Ishikawa (cell line): Measurements from ENCODE around the gene SCP2D1.

Source experiments
- CREB1 ChIP-seq: IDR thresholded peaks from 2 replicates; pipeline ENCODE4 v1.6.1; 2012; ENCODE audit warnings: low read depth
- EGR1 ChIP-seq: IDR thresholded peaks from 2 replicates; pipeline ENCODE4 v1.6.1; 2012
- EP300 ChIP-seq: IDR thresholded peaks from 2 replicates; pipeline ENCODE4 v1.6.1; 2012; ENCODE audit warnings: borderline replicate concordance
- FOXM1 ChIP-seq: IDR thresholded peaks from 2 replicates; pipeline ENCODE4 v1.6.1; 2012; ENCODE audit warnings: low read depth, borderline replicate concordance
- MAX ChIP-seq: IDR thresholded peaks from 2 replicates; pipeline ENCODE4 v1.6.1; 2012
- RAD21 ChIP-seq: IDR thresholded peaks from 2 replicates; pipeline ENCODE4 v1.6.1; 2012; ENCODE audit warnings: low read depth
- REST ChIP-seq: IDR thresholded peaks from 2 replicates; pipeline ENCODE4 v1.6.1; 2012; ENCODE audit warnings: low read depth, mild to moderate bottlenecking
- TAF1 ChIP-seq: IDR thresholded peaks from 2 replicates; pipeline ENCODE4 v1.6.1; 2012; ENCODE audit warnings: low read depth, mild to moderate bottlenecking
- YY1 ChIP-seq: IDR thresholded peaks from 2 replicates; pipeline ENCODE4 v1.6.1; 2012; ENCODE audit warnings: low read depth
- ZBTB7A ChIP-seq: IDR thresholded peaks from 2 replicates; pipeline ENCODE4 v1.6.1; 2012; ENCODE audit warnings: low read depth

- TF ChIP-seq MAX: no peak
- TF ChIP-seq ZBTB7A: no peak
- TF ChIP-seq EGR1: no peak
- TF ChIP-seq EP300: no peak
- no peak for TF ChIP-seq CREB1
- no peak for TF ChIP-seq FOXM1
- no peak for TF ChIP-seq TAF1
- no peak for TF ChIP-seq YY1
- TF ChIP-seq RAD21: no peak
- TF ChIP-seq REST: no peak
Measured at GRCh38 chr20:18774207-18774606, 39.4 kb upstream of the SCP2D1 start.
